Measurements from ENCODE around the gene DLD.

DNA sequence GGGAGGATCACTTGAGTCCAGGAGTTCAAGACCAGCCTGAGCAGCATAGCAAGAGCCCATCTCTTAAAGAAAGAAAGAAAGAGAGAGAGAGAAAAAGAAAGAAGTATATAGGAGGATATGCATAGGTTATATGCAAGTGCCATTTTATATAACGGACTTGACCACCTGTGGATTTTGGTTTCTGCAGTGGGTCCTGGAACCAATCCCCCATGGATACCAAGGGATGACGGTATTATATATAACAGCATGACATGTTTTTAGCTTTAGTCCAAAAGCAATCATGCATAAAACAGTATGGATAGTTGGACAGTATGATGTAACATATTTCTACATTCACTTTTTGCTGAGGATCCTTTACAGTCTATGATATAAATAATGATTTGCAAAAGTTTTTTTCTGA, 45.3 kb downstream of the DLD start:
- no peak for TF ChIP-seq POLR2A (IDR thresholded peaks at IDR 0.05; ENCODE audit: low read length)
- TF ChIP-seq, protein P1, sequence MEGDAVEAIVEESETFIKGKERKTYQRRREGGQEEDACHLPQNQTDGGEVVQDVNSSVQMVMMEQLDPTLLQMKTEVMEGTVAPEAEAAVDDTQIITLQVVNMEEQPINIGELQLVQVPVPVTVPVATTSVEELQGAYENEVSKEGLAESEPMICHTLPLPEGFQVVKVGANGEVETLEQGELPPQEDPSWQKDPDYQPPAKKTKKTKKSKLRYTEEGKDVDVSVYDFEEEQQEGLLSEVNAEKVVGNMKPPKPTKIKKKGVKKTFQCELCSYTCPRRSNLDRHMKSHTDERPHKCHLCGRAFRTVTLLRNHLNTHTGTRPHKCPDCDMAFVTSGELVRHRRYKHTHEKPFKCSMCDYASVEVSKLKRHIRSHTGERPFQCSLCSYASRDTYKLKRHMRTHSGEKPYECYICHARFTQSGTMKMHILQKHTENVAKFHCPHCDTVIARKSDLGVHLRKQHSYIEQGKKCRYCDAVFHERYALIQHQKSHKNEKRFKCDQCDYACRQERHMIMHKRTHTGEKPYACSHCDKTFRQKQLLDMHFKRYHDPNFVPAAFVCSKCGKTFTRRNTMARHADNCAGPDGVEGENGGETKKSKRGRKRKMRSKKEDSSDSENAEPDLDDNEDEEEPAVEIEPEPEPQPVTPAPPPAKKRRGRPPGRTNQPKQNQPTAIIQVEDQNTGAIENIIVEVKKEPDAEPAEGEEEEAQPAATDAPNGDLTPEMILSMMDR (IDR thresholded peaks at IDR 0.05) = no peak
- no peak for TF ChIP-seq CEBPB (IDR thresholded peaks at IDR 0.05)
- no peak for TF ChIP-seq BHLHE40 (IDR thresholded peaks at IDR 0.05; ENCODE audit: low read depth, low read length)
- no peak for TF ChIP-seq SMC3 (IDR thresholded peaks at IDR 0.05)
- TF ChIP-seq HDAC2 (IDR thresholded peaks at IDR 0.05) = no peak
- TF ChIP-seq, protein P2, sequence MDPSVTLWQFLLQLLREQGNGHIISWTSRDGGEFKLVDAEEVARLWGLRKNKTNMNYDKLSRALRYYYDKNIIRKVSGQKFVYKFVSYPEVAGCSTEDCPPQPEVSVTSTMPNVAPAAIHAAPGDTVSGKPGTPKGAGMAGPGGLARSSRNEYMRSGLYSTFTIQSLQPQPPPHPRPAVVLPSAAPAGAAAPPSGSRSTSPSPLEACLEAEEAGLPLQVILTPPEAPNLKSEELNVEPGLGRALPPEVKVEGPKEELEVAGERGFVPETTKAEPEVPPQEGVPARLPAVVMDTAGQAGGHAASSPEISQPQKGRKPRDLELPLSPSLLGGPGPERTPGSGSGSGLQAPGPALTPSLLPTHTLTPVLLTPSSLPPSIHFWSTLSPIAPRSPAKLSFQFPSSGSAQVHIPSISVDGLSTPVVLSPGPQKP (IDR thresholded peaks at IDR 0.05; ENCODE audit: low read depth, low read length) = no peak
- no peak for TF ChIP-seq RAD21 (conservative IDR thresholded peaks at IDR 0.05 in 1 of 2, IDR thresholded peaks at IDR 0.05 in 1 of 2)
- TF ChIP-seq ESRRA (IDR thresholded peaks at IDR 0.05; ENCODE audit: borderline replicate concordance, low read length) = no peak
- TF ChIP-seq EP300 (IDR thresholded peaks at IDR 0.05) = no peak
- no peak for TF ChIP-seq JUNB (IDR thresholded peaks at IDR 0.05)
- TF ChIP-seq, protein P3, sequence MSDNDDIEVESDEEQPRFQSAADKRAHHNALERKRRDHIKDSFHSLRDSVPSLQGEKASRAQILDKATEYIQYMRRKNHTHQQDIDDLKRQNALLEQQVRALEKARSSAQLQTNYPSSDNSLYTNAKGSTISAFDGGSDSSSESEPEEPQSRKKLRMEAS (IDR thresholded peaks at IDR 0.05) = no peak
- TF ChIP-seq KDM1A (IDR thresholded peaks at IDR 0.05; ENCODE audit: low read depth) = no peak
